Endothelial cell of umbilical vein (primary cell): ENCODE results near the gene KIF4A.

Experiments
- POLR2A ChIP-seq: IDR thresholded peaks from 2 replicates; pipeline ENCODE4 v1.6.1; 2012; ENCODE audit warnings: low read depth, mild to moderate bottlenecking, control low read depth, low read length
- TF ChIP-seq, protein P1 (sequence below), 2 donors: IDR thresholded peaks; 1 replicate in 1 of 2; 2 replicates in 1 of 2; pipeline ENCODE4 v1.5.1; 2011; ENCODE audit warnings: low read length in 2 of 2, mild to moderate bottlenecking in 2 of 2, moderate library complexity in 2 of 2, control low read depth in 1 of 2, inconsistent platforms in 1 of 2, low read depth in 1 of 2; ENCODE audit not compliant: insufficient read depth in 1 of 2; ENCODE audit errors: extremely low read depth in 1 of 2
- TF ChIP-seq, protein P2 (sequence below): IDR thresholded peaks from 2 replicates; pipeline ENCODE4 v1.6.1; 2011; ENCODE audit not compliant: insufficient read depth, insufficient read length

DNA sequence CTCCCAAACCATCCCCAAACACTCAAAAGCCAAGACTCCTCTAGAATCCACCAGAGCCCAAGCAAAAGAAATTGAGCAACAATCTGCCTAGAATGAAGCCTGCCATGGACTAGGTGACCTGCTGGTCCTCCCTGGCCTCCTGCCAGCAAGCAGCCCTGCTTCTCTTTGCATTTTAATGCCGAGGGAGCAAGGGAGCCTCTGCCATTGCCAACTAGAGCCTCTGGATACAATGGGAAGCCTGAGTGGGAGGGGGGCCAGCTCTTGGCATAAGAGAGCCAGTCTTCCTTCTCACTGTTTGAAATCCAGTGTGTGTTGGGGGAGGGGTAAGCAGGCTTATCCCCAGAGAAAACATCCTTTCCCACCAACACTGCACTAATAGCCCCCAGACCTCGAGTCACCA lies 131.7 kb downstream of the KIF4A start:
- TF ChIP-seq POLR2A, result no peak
- TF ChIP-seq, protein P1, sequence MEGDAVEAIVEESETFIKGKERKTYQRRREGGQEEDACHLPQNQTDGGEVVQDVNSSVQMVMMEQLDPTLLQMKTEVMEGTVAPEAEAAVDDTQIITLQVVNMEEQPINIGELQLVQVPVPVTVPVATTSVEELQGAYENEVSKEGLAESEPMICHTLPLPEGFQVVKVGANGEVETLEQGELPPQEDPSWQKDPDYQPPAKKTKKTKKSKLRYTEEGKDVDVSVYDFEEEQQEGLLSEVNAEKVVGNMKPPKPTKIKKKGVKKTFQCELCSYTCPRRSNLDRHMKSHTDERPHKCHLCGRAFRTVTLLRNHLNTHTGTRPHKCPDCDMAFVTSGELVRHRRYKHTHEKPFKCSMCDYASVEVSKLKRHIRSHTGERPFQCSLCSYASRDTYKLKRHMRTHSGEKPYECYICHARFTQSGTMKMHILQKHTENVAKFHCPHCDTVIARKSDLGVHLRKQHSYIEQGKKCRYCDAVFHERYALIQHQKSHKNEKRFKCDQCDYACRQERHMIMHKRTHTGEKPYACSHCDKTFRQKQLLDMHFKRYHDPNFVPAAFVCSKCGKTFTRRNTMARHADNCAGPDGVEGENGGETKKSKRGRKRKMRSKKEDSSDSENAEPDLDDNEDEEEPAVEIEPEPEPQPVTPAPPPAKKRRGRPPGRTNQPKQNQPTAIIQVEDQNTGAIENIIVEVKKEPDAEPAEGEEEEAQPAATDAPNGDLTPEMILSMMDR (IDR thresholded peaks at IDR 0.05; ENCODE audit: extremely low read depth in 1 of 2, insufficient read depth in 1 of 2, low read depth in 1 of 2, low read length in 2 of 2), result no peak
- TF ChIP-seq, protein P2, sequence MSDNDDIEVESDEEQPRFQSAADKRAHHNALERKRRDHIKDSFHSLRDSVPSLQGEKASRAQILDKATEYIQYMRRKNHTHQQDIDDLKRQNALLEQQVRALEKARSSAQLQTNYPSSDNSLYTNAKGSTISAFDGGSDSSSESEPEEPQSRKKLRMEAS, result no peak
